ENCODE results near the gene EPC1. TPM values are rescaled to one million over a fixed set of nuclear protein-coding genes. Genes with fewer than 3 reads are reported as not detected.

The EPC1 gene
- total and polyA plus RNA-seq, 10 of the 15 experiments (the other 5 are each of a cell fraction or from before 2014, with no cell fraction given) = 6.8 to 59.2 (median 19.4) TPM

DNA sequence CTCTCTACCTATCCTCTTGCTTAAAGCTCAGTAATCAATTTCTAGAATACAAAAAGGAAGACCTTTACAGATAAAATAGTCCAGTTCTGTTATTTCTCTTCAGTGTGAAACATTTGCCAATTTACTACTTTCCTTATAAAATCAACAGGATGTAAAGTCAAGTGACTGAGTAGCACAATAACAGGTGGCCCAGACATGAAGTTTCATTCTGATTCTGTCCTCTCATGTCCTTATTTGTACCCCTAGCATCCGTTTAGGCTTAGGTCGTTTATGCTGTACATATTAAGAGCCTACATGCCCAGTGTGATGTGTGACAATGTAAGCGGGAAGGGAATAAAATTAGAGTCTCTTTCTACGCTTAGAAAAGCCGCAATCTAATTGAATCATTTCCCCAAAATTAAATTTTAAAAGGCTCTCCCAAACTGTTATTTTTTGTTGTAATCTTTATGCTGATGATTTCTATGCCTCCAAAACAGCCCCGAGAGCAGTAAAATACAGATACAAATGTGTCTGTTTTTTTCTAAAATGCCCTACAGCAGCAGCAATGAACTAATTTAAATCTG lies 29.1 kb downstream of the EPC1 start (continued):
- TF ChIP-seq WRNIP1 (IDR thresholded peaks at IDR 0.05; ENCODE audit: borderline replicate concordance, low read depth, low read length) = no peak
- TF ChIP-seq FOXM1 (IDR thresholded peaks at IDR 0.05; ENCODE audit: low read depth, low read length) = 0 out of 2 replicates have a peak, but pooled peaks have one; percentile 19
- TF ChIP-seq KAT2A (conservative IDR thresholded peaks at IDR 0.05; ENCODE audit: control insufficient read depth, low read depth, low read length) = no peak
- TF ChIP-seq SMAD1 (IDR thresholded peaks at IDR 0.05; ENCODE audit: low read depth, partially characterized antibody) = peak; percentile 70
- TF ChIP-seq, protein P1, sequence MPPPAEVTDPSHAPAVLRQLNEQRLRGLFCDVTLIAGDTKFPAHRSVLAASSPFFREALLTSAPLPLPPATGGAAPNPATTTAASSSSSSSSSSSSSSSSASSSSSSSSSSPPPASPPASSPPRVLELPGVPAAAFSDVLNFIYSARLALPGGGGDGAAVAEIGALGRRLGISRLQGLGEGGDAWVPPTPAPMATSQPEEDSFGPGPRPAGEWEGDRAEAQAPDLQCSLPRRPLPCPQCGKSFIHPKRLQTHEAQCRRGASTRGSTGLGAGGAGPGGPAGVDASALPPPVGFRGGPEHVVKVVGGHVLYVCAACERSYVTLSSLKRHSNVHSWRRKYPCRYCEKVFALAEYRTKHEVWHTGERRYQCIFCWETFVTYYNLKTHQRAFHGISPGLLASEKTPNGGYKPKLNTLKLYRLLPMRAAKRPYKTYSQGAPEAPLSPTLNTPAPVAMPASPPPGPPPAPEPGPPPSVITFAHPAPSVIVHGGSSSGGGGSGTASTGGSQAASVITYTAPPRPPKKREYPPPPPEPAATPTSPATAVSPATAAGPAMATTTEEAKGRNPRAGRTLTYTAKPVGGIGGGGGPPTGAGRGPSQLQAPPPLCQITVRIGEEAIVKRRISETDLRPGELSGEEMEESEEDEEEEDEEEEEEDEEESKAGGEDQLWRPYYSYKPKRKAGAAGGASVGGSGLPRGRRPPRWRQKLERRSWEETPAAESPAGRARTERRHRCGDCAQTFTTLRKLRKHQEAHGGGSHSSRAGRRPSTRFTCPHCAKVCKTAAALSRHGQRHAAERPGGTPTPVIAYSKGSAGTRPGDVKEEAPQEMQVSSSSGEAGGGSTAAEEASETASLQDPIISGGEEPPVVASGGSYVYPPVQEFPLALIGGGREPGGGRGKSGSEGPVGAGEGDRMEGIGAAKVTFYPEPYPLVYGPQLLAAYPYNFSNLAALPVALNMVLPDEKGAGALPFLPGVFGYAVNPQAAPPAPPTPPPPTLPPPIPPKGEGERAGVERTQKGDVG (CRISPR knock-in tag; IDR thresholded peaks at IDR 0.05) = no peak
- TF ChIP-seq, protein P2, sequence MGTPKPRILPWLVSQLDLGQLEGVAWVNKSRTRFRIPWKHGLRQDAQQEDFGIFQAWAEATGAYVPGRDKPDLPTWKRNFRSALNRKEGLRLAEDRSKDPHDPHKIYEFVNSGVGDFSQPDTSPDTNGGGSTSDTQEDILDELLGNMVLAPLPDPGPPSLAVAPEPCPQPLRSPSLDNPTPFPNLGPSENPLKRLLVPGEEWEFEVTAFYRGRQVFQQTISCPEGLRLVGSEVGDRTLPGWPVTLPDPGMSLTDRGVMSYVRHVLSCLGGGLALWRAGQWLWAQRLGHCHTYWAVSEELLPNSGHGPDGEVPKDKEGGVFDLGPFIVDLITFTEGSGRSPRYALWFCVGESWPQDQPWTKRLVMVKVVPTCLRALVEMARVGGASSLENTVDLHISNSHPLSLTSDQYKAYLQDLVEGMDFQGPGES (IDR thresholded peaks at IDR 0.05) = no peak
- TF ChIP-seq PRDM15 (CRISPR knock-in tag; IDR thresholded peaks at IDR 0.05) = no peak
- TF ChIP-seq KDM1A (IDR thresholded peaks at IDR 0.05; ENCODE audit: borderline replicate concordance) = no peak
- TF ChIP-seq CREB1 (IDR thresholded peaks at IDR 0.05; ENCODE audit: low read depth) = no peak
- no peak for TF ChIP-seq CBX3 (IDR thresholded peaks at IDR 0.05; ENCODE audit: borderline replicate concordance, low read depth)
- no peak for TF ChIP-seq ZNF207 (IDR thresholded peaks at IDR 0.05; ENCODE audit: borderline replicate concordance)
- no peak for TF ChIP-seq NRF1 (conservative IDR thresholded peaks at IDR 0.05; ENCODE audit: low read depth, low read length)
- TF ChIP-seq RELA (IDR thresholded peaks at IDR 0.05; ENCODE audit: borderline replicate concordance, partially characterized antibody) = no peak
- peak; percentile 15; the same call in 1 of the 2 replicates for TF ChIP-seq PKNOX1 (IDR thresholded peaks at IDR 0.05)
- TF ChIP-seq YY1 (IDR thresholded peaks at IDR 0.05; ENCODE audit: low read depth, low read length) = no peak
- no peak for TF ChIP-seq ZNF622 (IDR thresholded peaks at IDR 0.05)
- peak; percentile 74 to 78 for TF ChIP-seq EP300 (IDR thresholded peaks at IDR 0.05; ENCODE audit: borderline replicate concordance in 1 of 2, control insufficient read depth in 1 of 2, low read depth in 2 of 2, low read length in 2 of 2)
- TF ChIP-seq BRCA1 (IDR thresholded peaks at IDR 0.05; ENCODE audit: low read depth, low read length) = no peak
- TF ChIP-seq BACH1 (IDR thresholded peaks at IDR 0.05; ENCODE audit: borderline replicate concordance) = peak; percentile 56; the same call in 1 of the 2 replicates

All from GM12878 (cell line).